ENCODE data around the gene PIGP.

GRCh38 chr21:37077403-37077802 is 4.5 kb upstream of the PIGP start:
- no peak for TF ChIP-seq CTCF (IDR thresholded peaks at IDR 0.05; ENCODE audit: borderline replicate concordance, extremely low read depth, low read length, poor library complexity, severe bottlenecking)
- no peak for TF ChIP-seq EZH2 (IDR thresholded peaks at IDR 0.05; ENCODE audit: borderline replicate concordance, low read depth, low read length, severe bottlenecking)
